Activated T-cell treated with anti-CD3 and anti-CD28 coated beads for 24 hours (primary cell): Measurements from ENCODE around the gene RFX1.

Experiments
- DNase-seq: peaks from one replicate; pipeline ENCODE4 v3.0.0-alpha.2; 2020; ENCODE audit warnings: low read depth

The RFX1 gene

GRCh38 chr19:13995878-13996765, 10.0 kb downstream of the RFX1 start:
- DNase-seq, result no peak

DNA sequence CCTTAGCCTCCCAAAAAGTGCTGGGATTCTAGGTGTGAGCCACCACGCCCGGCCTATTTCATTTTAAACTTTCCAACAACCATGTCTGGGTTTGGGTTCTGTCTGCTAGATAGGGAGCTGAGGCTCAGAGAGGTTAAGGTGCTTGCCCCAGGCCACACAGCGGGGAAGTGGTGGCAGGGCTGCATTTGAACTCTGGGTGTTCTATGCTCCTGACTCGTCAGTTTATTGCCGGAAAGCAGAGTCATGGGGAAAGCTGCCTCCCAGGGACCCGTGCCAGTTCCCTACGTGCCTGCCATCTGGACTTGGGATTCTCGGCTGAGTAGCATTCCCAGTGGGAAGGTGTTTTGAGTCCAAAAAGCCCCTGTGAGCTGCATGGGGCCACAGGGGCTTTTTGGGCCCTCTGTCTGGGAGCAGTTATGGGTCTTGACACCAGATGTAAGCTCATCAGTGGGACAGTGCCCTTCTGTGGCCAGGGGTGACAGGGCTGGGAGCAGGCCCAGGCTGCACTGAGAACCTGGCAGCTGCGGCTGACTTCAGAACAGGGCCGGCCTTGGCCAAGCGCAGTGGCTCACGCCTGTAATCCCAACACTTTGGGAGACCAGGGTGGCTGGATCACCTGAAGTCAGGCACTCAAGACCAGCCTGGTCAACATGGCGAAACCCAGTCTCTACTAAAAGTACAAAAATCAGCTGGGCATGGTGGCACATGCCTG, 10.9 kb downstream of the RFX1 start:
- DNase-seq, result no peak

DNA sequence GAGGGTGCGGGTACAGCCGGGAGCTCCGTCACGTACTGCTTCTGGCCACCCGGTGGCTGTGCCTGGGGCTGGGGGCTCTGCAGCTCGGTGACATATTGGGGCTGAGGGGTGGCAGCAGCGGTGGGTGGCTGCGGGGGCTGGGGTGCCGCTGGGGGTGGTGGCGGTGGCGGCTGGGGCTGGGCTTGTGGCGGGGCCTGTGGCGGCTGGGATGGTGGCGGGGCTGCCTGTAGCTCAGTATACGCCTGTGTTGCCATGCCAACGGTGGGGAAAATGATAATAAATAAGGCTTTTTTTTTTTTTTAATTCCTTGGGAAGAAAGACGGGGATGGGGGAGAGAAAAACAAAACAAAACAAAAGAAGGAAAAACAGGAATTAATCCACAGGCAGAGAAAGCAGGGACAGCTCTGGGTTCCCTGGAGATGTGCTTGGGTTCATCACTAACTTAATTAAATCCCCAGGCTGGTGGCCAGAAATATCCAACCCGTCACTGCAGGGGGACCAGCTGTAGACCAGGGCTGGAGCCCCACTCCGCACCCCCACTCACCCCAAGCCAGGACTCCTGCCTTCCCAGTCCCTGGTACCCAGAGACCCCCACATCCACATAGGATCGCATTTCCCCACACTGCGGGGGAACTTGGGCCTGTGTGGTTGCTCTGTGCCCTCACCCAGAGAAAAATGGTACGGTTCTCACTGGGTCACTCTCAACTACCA, 12.4 kb downstream of the RFX1 start:
- no peak for DNase-seq

DNA sequence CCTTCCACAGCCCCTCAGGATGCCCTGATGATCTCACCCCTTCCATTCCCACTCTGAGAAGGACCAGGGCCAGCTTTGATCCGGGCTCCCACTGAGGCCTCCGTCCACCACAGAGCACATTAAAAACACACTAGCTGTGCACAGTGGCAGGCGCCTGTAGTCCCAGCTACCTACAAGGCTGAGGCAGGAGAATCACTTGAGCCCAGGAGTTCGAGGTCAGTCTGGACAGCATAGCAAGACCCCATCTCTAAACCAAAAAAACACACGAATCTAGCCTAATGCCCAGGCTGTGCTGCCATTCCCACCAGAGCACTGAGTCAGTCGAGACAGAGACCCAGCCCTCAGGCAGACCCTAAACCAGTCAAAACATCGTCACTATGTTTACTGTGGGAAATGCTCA, 14.1 kb downstream of the RFX1 start:
- DNase-seq, result no peak

DNA sequence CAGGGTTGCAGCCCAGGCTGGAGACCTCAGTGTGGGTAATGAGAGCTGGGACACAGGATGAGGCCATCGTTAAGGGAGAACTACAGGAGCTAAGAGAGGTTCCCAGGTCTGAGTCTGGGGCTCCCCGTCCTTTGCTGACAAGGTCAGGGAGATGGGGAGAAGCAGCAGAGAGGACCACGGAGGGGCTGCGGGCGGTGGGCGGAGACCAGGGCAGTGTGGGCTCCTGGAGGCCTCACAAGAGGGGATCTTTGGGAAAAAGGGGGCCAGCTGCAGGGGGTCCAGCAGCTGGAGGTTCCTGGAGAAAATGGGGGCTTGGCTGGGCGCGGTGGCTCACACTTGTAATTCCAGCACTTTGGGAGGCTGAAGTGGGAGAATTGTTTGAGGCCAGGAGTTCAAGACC, 16.0 kb downstream of the RFX1 start:
- no peak for DNase-seq

DNA sequence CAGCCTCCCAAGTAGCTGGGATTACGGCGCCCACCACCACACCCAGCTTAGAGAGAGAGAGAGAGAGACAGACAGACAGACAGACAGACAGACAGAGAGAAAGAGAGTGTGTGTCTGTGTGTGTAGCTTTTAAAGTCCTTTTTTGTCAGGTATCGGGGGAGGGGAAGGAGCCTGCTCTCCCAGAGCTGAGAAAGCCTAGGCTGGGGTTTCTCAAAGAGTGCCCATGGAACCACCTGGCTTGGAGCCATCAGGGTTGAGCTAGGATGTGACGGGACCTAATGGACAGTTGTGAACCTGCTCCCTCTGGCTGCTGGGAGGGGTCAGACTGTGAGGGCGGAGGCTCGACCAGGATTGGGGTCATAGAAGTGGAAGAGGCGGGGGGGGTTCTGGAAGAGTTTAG, 16.6 kb downstream of the RFX1 start:
- no peak for DNase-seq

DNA sequence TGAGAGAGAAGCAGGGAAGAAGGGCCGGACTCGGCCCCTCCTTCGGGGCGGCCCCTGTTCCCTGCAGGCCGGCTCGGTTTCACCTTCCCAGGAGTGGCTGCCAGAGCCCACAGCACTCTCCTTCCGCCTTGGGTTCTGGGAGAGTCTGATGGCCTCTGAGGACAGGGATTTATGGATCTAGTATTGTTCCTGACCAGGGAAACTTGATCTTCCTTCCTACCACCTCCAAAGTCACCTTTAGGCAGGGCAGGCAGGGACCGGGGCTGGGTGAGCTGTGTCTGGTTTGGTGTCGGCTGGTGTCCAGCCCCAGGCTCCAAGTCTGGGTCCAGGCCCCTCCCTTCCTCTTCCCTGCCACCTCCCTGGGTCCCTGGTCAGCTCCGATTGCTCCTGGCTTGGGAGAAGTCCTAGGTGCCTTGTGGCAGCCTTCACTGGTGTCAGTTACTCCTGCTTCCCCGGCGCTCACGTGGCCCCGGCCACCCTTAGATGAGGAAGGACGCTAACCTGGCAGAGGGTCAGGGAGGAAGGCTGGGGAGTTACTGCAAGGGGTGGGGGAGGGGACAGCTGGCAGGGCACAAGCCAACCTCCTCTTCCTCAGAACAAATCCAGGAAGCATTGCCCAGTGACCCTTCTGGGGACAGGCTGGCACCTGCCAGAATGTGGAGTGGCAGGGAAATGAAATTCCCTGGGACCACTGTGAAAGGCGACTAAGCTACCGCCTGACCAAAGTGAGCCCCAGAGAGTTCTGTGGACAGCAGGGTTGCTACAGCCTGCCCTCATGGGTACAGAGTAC, 18.8 kb downstream of the RFX1 start:
- no peak for DNase-seq

- DNase-seq, result peak; percentile 98
Measured at GRCh38 chr19:13986348-13986904, 19.7 kb downstream of the RFX1 start.

- DNase-seq, result no peak
Measured at GRCh38 chr19:13985771-13986347, 20.3 kb downstream of the RFX1 start.

- DNase-seq, result no peak
Measured at GRCh38 chr19:13984875-13985741, 21.0 kb downstream of the RFX1 start.

DNA sequence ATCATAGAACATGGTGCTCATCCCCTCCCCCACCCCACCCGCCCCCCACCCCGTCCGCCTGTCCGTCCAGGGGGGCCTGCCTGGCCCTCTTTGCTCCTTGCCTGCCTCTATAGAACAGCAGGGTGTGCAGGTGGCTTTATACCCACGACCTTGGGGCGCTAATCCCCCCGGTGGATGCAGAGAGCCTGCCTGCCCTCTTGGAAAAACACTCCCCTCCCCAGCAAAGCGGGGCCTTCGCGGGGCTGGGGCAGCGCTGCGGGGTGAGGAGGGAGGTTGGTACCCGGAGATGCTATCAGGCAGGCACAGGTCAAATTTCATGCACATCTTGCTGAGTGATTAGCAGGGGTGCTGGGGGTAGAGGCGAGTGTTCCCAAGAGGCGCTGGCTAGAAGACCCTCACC, 21.9 kb downstream of the RFX1 start:
- no peak for DNase-seq

- DNase-seq, result no peak
Measured at GRCh38 chr19:13983213-13983889, 22.8 kb downstream of the RFX1 start.

DNA sequence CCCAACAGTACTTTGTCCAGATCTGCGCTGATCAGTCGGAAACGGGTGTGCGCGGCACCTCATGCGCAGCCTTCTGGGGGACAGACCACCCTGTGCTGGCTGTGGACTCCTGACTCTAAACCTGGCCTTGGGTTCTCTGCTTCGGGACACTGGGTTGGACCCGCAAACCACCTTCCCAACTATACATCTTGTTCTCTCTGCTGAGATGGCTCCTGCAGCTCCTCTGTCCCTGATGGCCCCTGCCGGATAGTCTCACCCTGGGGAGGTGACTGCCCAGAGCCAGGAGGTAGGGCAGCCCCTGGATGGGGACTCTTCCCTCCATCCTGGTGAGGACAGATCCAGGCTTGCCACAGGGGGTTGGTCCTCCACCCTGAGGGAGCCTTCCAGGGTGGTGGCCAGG, 23.3 kb downstream of the RFX1 start:
- DNase-seq, result no peak

DNA sequence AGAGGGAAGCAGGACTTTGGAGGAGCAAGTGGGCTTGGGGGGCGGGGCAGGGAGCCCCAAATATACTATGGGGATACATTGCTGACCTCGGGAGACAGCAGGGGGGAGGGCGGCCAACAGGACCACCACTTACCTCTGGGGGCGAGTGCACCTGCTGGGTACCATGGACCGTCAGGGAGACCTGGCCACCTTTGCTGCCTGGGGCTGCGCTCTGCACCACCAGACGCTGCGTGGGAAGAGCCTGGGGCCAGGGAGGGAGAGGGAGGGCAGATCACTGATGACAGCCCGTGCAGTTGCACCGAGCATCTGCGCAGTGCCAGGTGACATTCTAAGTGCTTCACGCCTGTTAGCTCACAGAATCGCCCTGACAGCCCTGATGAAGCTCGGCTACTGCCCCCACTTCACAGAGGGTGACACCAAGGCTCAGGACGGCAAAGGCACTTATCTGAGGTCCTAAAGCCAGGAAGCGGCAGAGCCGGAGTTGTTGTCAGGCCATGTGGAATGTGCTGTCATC, 24.1 kb downstream of the RFX1 start:
- no peak for DNase-seq

- no peak for DNase-seq
Measured at GRCh38 chr19:13981467-13981866, 24.7 kb downstream of the RFX1 start.

GRCh38 chr19:13981021-13981420, 25.1 kb downstream of the RFX1 start:
- DNase-seq, result no peak

DNA sequence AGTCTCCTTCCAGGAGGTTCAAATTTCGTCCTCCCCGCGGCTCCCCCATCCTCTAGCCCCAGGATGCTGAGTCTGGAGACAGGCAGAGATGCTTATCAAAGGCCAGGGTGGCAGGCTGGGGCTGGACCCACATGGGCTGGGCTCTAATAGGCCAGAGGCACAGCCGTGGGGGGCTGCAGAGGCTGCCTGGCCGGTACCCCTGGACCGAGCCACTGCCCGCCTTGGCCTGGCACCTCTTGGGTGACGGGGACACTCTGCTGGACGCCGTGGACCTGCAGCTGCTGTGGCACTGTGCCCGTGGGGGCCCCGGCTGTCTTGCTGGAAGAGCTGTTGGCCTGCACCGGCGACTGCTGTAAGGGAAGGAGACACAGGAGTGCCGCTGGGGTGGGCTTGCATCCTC, 25.8 kb downstream of the RFX1 start:
- DNase-seq, result no peak

DNA sequence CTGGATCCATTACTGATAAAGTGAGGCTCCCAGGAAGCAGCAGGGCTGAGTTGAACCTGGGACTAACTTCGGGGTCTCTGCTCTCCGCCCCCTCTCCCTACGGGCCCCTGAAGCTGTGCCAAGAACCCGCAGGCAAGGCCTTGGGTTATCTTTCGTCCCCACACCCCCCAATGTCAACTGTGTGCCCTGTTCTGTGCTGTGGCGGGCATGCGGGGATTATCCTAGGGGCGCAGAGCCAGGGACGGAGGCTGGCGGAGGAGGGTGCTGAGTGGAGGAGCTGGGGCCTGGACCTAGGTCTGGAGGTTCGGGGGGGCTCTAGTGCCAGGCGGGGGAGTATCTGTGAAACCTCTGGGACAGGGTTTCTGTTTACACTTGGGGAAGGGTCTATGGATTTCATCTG, 26.4 kb downstream of the RFX1 start:
- DNase-seq, result no peak

DNA sequence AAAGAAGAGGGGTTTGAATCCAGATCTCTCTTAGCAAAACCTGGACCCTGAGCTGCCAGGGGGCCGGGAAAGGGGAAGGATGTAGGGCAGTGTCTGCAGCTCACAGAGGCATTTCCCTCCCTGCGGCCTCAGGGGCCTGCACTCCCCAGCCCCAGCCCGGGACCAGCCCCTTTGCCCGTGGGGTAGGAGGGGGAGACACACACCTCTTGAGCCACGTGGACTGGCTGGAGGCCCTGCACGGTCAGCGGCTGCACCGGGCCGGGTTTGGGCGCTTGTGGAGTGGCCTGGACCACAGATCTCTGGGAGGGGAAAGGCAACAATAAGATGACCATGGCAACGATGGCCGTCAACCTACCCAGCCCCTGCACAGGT, 26.9 kb downstream of the RFX1 start:
- DNase-seq, result no peak
